Muscle of back (tissue), 11 donors: Measurements from ENCODE around the gene ARID2. TPM values are rescaled to one million over a fixed set of nuclear protein-coding genes. Genes with fewer than 3 reads are reported as not detected.

Experiments used
- DNase-seq, 3 donors: peaks; one replicate each; pipeline versions ENCODE4 v3.0.0 to v3.0.0-alpha.2; 2013
- polyA plus RNA-seq, 10 donors: library from polyadenylated mRNA; unstranded; fragments of 120-200 nt; gene quantifications; one replicate each; pipeline ENCODE4 v1.2.1, GENCODE V29; 2013; ENCODE audit not compliant: insufficient read length in 10 of 10

Gene ARID2
- polyA plus RNA-seq, 10 donors: 13.0 to 20.6 (median 17.5) TPM

- DNase-seq: peak; percentile 21 to 49 (median 23)
Observed at GRCh38 chr12:45762185-45763110, 32.9 kb downstream of the ARID2 start.

GRCh38 chr12:45763381-45763780, 33.9 kb downstream of the ARID2 start:
- DNase-seq: no peak

DNA sequence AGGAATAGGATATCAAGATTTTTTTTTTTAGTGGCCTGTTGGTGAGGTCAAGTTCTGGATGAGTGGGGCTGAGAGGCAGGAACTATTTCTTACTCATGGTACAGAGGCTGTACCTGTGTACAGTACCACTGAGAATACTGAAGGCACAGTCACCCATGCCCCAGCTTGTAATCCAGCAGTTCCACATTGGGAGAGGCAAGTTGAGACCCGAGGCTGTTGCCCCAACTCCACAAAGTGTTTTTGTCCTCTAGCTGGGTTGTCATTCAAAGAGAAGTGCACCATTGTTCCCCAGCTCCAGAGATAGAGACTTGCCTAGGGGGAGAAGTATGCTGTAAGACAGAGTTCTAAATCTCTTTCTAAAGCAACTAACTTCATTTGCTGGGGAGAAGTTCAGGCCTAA, 38.7 kb downstream of the ARID2 start:
- DNase-seq: no peak

GRCh38 chr12:45773747-45774146, 44.2 kb downstream of the ARID2 start:
- no peak for DNase-seq

- no peak for DNase-seq
Observed at GRCh38 chr12:45774508-45775162, 45.1 kb downstream of the ARID2 start.

GRCh38 chr12:45775465-45775864, 46.0 kb downstream of the ARID2 start:
- DNase-seq: no peak

GRCh38 chr12:45775964-45776363, 46.5 kb downstream of the ARID2 start:
- DNase-seq: no peak

DNA sequence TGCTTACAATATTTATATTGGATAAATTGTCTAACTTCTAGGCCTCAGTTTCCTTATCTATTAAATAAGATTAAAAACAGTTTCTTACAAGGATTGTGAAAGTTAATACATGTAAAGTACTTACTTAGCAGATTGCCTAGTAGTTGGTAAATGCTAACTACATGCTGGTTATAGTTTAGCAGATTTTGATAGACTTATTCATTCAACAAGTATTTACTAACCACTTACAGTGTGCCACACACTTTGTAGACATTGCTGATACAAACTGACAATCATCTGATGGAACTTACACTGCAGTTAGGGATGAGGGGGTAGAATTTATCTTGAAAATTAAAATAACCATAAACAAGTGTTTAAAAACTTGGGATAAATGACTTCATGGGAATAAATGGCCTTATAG, 50.4 kb downstream of the ARID2 start:
- DNase-seq: no peak

- no peak for DNase-seq
Observed at GRCh38 chr12:45781080-45781479, 51.6 kb downstream of the ARID2 start.

- DNase-seq: no peak
Observed at GRCh38 chr12:45785315-45785714, 55.8 kb downstream of the ARID2 start.

- DNase-seq: peak in 1 of 3 donors; percentile 40
Observed at GRCh38 chr12:45789025-45789424, 59.5 kb downstream of the ARID2 start.

- DNase-seq: no peak
Observed at GRCh38 chr12:45794422-45794821, 64.9 kb downstream of the ARID2 start.

DNA sequence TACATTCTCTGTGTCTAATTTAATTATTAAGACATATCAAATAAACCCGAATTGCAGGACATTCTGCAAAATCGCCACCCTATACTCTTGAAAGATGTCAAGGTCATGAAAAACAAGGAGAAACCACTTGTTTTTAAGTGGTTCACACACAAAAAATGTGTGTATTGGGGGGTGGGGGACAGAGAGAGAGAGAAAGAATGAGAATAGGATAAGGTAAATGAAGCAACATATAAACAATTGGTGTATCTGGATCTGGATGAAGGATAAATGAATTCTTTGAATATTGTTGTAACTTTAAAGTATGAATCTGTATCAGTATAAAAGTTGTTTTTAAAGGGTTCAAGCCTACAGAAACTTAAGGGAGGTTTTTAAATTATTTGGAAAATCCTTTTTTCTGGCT, 72.1 kb downstream of the ARID2 start:
- no peak for DNase-seq

- DNase-seq: no peak
Observed at GRCh38 chr12:45803111-45803510, 73.6 kb downstream of the ARID2 start.

- DNase-seq: no peak
Observed at GRCh38 chr12:45816652-45817051, 87.1 kb downstream of the ARID2 start.

GRCh38 chr12:45827974-45828373, 98.5 kb downstream of the ARID2 start:
- DNase-seq: no peak

DNA sequence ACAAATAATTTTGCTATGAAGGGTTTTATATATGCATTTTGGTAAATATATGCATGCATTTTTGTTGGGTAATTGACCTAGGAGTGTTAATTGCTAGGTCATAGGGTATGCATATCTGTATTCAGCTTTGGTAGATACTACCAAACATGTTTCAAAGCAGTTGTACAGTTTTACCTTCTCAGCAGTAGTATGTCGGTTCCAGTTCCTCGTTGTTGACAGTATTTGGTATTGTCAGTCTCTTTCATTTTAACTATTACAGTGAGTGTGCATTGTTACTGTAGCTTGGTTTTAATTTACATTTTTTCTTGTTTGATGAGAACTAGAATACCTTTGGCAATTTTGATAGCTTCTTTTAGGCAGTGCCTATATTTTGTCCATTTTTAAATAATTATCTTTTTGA, 98.9 kb downstream of the ARID2 start:
- DNase-seq: no peak

- DNase-seq: no peak
Observed at GRCh38 chr12:45831590-45831989, 102.1 kb downstream of the ARID2 start.

GRCh38 chr12:45833401-45833800, 103.9 kb downstream of the ARID2 start:
- DNase-seq: no peak

DNA sequence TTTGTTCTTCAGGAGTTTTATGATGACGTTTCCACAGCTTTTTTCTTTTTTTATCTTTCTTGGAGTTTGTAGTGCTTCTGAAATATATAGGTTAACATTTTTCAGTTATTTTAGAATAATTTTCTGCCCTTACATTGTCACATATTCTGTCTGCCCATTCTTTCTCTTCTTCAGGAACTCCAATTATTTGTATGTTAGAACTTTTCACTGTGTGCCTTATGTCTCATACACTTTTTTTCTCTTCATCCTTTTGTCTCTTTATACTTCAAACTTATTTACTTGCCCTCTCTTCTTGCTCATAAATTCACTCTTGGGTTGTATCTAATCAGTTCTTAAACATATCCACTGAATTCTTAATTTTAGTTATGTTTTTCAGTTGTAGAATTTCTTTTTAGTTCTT, 105.3 kb downstream of the ARID2 start:
- DNase-seq: no peak

DNA sequence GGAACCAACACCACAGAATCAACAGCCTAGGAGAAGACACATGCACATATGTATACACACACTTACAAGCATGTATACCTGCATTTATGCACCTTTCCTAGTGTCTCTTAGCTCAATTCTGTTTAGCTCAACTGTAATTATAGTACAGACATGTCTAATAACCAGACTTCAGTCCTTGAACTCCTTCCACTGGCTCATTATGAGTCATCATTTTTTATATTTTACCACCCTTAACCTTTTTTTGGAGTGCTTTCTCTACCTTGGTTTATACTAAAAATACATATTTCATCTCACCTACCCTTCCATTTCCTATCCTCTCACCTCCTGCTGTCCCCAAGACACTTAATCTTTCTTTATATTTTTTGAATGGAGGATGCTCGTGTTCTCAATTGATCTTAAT, 110.4 kb downstream of the ARID2 start:
- DNase-seq: no peak

- DNase-seq: no peak
Observed at GRCh38 chr12:45849289-45849688, 119.8 kb downstream of the ARID2 start.

GRCh38 chr12:45850302-45850701, 120.8 kb downstream of the ARID2 start:
- no peak for DNase-seq
